H1 (cell line): ENCODE data around the gene PSPN. TPM values are rescaled to one million over a fixed set of nuclear protein-coding genes. Genes with fewer than 3 reads are reported as not detected.

Experiments used
- CTCF ChIA-PET: fragments of 300-600 bp; sonication (Branson Sonifier 250); formaldehyde crosslinking; loops from one replicate; lab custom pipeline; 2021; ENCODE audit not compliant: partially characterized antibody; lab: Charles Lee
- POLR2A ChIA-PET: fragments of 300-600 bp; sonication (Branson Sonifier 250); formaldehyde crosslinking; loops from one replicate; lab custom pipeline; 2021; ENCODE audit warnings: inconsistent platforms; ENCODE audit not compliant: partially characterized antibody; lab: Charles Lee
- DNase-seq, 2 experiments: peaks; one replicate each; pipeline versions ENCODE4 v3.0.0 to v3.0.0-alpha.2; 2010 to 2022; ENCODE audit warnings: low spot score in 2 of 2, low read depth in 1 of 2, mixed read lengths in 1 of 2
- FAIRE-seq: peaks from 2 replicates; lab custom pipeline; 2011; peaks lifted over from hg19 to GRCh38; lab: Jason Lieb, UNC
- H2AFZ ChIP-seq: 2 replicates; pipeline ENCODE4 v1.8.1; 2012; ENCODE audit warnings: low read length, inconsistent platforms
- H2AK5ac ChIP-seq: 2 replicates; pipeline ENCODE4 v1.6.1; 2013; ENCODE audit warnings: low read depth, low read length
- H2BK120ac ChIP-seq: replicated peaks from 2 replicates; pipeline ENCODE3; 2013; ENCODE audit warnings: low read depth, low read length, inconsistent platforms
- H2BK12ac ChIP-seq: 2 replicates; pipeline ENCODE4 v1.6.1; 2013; ENCODE audit warnings: low read depth, low read length
- H2BK15ac ChIP-seq: 2 replicates; pipeline ENCODE4 v1.6.1; 2013; ENCODE audit warnings: low read length
- H2BK20ac ChIP-seq: 2 replicates; pipeline ENCODE4 v1.6.1; 2013; ENCODE audit warnings: low read length
- H2BK5ac ChIP-seq: 2 replicates; pipeline ENCODE4 v1.6.1; 2013; ENCODE audit warnings: low read depth, low read length
- H3K14ac ChIP-seq: 2 replicates; pipeline ENCODE4 v1.6.1; 2013; ENCODE audit warnings: inconsistent platforms; ENCODE audit not compliant: insufficient read length
- H3K18ac ChIP-seq: 2 replicates; pipeline ENCODE4 v1.6.1; 2013; ENCODE audit warnings: low read length; ENCODE audit errors: extremely low read depth
- H3K23ac ChIP-seq: 2 replicates; pipeline ENCODE4 v1.6.1; 2013; ENCODE audit warnings: inconsistent platforms; ENCODE audit not compliant: insufficient read length
- H3K23me2 ChIP-seq: 2 replicates; pipeline ENCODE4 v1.6.1; 2013; ENCODE audit warnings: low read depth, low read length
- H3K27ac ChIP-seq: 2 replicates; pipeline ENCODE4 v1.6.1; 2011; ENCODE audit warnings: low read depth, low read length, inconsistent platforms
- H3K27me3 ChIP-seq, 4 experiments: replicated peaks in 1 of 4; 1 replicate in 1 of 4; 2 replicates in 3 of 4; pipeline versions ENCODE4 v1.6.1 to v1.8.1; 2011 to 2013; ENCODE audit warnings: low read length in 3 of 4, mild to moderate bottlenecking in 3 of 4, inconsistent platforms in 2 of 4, mixed read lengths in 2 of 4, moderate library complexity in 1 of 4; ENCODE audit not compliant: control insufficient read depth in 3 of 4, insufficient read depth in 3 of 4; ENCODE audit errors: extremely low read depth in 1 of 4
- H3K36me3 ChIP-seq, 4 experiments: 2 replicates each; pipeline versions ENCODE4 v1.6.1 to v1.8.1; 2011 to 2013; ENCODE audit warnings: mild to moderate bottlenecking in 4 of 4, low read length in 3 of 4, moderate library complexity in 2 of 4, control low read depth in 1 of 4, inconsistent platforms in 1 of 4; ENCODE audit not compliant: insufficient read depth in 4 of 4, control insufficient read depth in 2 of 4
- H3K4ac ChIP-seq: replicated peaks from 2 replicates; pipeline ENCODE3; 2013; ENCODE audit warnings: low read length, low read depth, mixed read lengths, inconsistent platforms; ENCODE audit not compliant: insufficient read length
- H3K4me1 ChIP-seq, 4 experiments: replicated peaks in 1 of 4; 1 replicate in 1 of 4; 2 replicates in 3 of 4; pipeline versions ENCODE4 v1.6.1 to v1.8.1; 2011 to 2013; ENCODE audit warnings: low read length in 3 of 4, inconsistent platforms in 2 of 4, mixed read lengths in 1 of 4; ENCODE audit not compliant: insufficient read depth in 4 of 4, control insufficient read depth in 3 of 4
- H3K4me2 ChIP-seq, 2 experiments: 2 replicates each; pipeline versions ENCODE4 v1.6.1 to v1.8.1; 2011 to 2013; ENCODE audit warnings: low read depth in 2 of 2, low read length in 2 of 2, control low read depth in 1 of 2, inconsistent platforms in 1 of 2, mild to moderate bottlenecking in 1 of 2; ENCODE audit not compliant: insufficient read depth in 1 of 2
- H3K4me3 ChIP-seq, 4 experiments: fragments of 200-600, 300-600 bp in 1 of 4; sonication (generic), shearing (Covaris generic), sonication (Bioruptor Twin) in 1 of 4; 2 replicates each; pipeline versions ENCODE4 v1.5.1 to v1.8.1; 2011 to 2016; ENCODE audit warnings: low read length in 4 of 4, low read depth in 3 of 4, control low read depth in 2 of 4, inconsistent platforms in 2 of 4, mild to moderate bottlenecking in 2 of 4, mixed read lengths in 1 of 4, moderate library complexity in 1 of 4; ENCODE audit not compliant: insufficient read depth in 2 of 4; ENCODE audit errors: extremely low read depth in 1 of 4
- H3K56ac ChIP-seq: replicated peaks from 2 replicates; pipeline ENCODE3; 2013; ENCODE audit warnings: low read depth, mild to moderate bottlenecking, mixed read lengths, low read length, inconsistent platforms; ENCODE audit not compliant: insufficient read length
- H3K79me1 ChIP-seq: 2 replicates; pipeline ENCODE4 v1.6.1; 2013; ENCODE audit warnings: low read depth, low read length, control low read depth
- H3K79me2 ChIP-seq, 2 experiments: 2 replicates each; pipeline versions ENCODE4 v1.6.1 to v1.8.1; 2012 to 2013; ENCODE audit warnings: low read length in 2 of 2, mild to moderate bottlenecking in 2 of 2, inconsistent platforms in 1 of 2; ENCODE audit not compliant: insufficient read depth in 2 of 2, control insufficient read depth in 1 of 2
- H3K9ac ChIP-seq, 4 experiments: replicated peaks in 1 of 4; 1 replicate in 1 of 4; 2 replicates in 3 of 4; pipeline versions ENCODE4 v1.6.1 to v1.8.1; 2011 to 2013; ENCODE audit warnings: low read depth in 3 of 4, low read length in 3 of 4, control low read depth in 2 of 4, mild to moderate bottlenecking in 2 of 4, moderate library complexity in 2 of 4, inconsistent platforms in 1 of 4; ENCODE audit errors: extremely low read depth in 1 of 4
- H3K9me3 ChIP-seq, 2 experiments: 2 replicates each; pipeline versions ENCODE4 v1.6.1 to v1.8.1; 2012 to 2013; ENCODE audit warnings: mild to moderate bottlenecking in 2 of 2, moderate library complexity in 2 of 2, control low read depth in 1 of 2, inconsistent platforms in 1 of 2, low read depth in 1 of 2, low read length in 1 of 2, mixed read lengths in 1 of 2; ENCODE audit not compliant: insufficient read depth in 2 of 2
- H4K20me1 ChIP-seq, 2 experiments: replicated peaks in 1 of 2; 2 replicates each; pipeline versions ENCODE3 to v1.8.1; 2011 to 2013; ENCODE audit warnings: inconsistent platforms in 2 of 2, low read length in 2 of 2, mild to moderate bottlenecking in 1 of 2; ENCODE audit not compliant: insufficient read depth in 2 of 2, control insufficient read depth in 1 of 2
- H4K5ac ChIP-seq: 2 replicates; pipeline ENCODE4 v1.6.1; 2013; ENCODE audit warnings: low read length, low read depth, mixed read lengths, inconsistent platforms; ENCODE audit not compliant: insufficient read length
- H4K8ac ChIP-seq: 2 replicates; pipeline ENCODE4 v1.8.0; 2013; ENCODE audit warnings: mild to moderate bottlenecking, moderate library complexity, low read length, inconsistent platforms; ENCODE audit not compliant: insufficient read depth; ENCODE audit errors: extremely low read depth
- H4K91ac ChIP-seq: replicated peaks from 2 replicates; pipeline ENCODE3; 2013; ENCODE audit warnings: low read length, mixed read lengths, inconsistent platforms; ENCODE audit not compliant: insufficient read length
- BACH1 ChIP-seq: IDR thresholded peaks from 2 replicates; pipeline ENCODE4 v1.6.1; 2012; ENCODE audit warnings: low read length, improper control_type of control experiment
- CHD1 ChIP-seq: IDR thresholded peaks from 2 replicates; pipeline ENCODE4 v1.6.1; 2012; ENCODE audit warnings: low read depth, low read length, improper control_type of control experiment
- CTCF ChIP-seq, 3 experiments: IDR thresholded peaks; 1 replicate in 2 of 3; 2 replicates in 1 of 3; pipeline versions ENCODE4 v1.5.1 to v1.6.1; 2011; ENCODE audit warnings: low read length in 3 of 3, mild to moderate bottlenecking in 3 of 3, inconsistent platforms in 2 of 3, low read depth in 1 of 3, moderate library complexity in 1 of 3; ENCODE audit not compliant: insufficient read depth in 1 of 3; ENCODE audit errors: control extremely low read depth in 1 of 3
- POLR2AphosphoS5 ChIP-seq: IDR thresholded peaks from 2 replicates; pipeline ENCODE4 v1.6.1; 2011; ENCODE audit warnings: low read depth, low read length
- POU5F1 ChIP-seq: IDR thresholded peaks from 2 replicates; pipeline ENCODE4 v1.6.1; 2011; ENCODE audit warnings: low read depth, mild to moderate bottlenecking, low read length, moderate library complexity
- SIN3A ChIP-seq, 2 experiments: IDR thresholded peaks in 1 of 2; conservative IDR thresholded peaks in 1 of 2; 2 replicates each; pipeline ENCODE4 v1.6.1; 2011 to 2012; ENCODE audit warnings: low read length in 2 of 2, improper control_type of control experiment in 1 of 2, low read depth in 1 of 2, mild to moderate bottlenecking in 1 of 2
- SP1 ChIP-seq: IDR thresholded peaks from 2 replicates; pipeline ENCODE4 v1.6.1; 2011; ENCODE audit warnings: low read depth, low read length
- TAF1 ChIP-seq: IDR thresholded peaks from 2 replicates; pipeline ENCODE4 v1.6.1; 2011; ENCODE audit warnings: mild to moderate bottlenecking, low read depth, low read length
- WGBS, 2 experiments: shearing (Covaris generic) in 1 of 2; methylation state at CpG; one replicate each; pipeline versions ENCODE4 v1.1.6 to v1.1.7; 2013 to 2015; ENCODE audit warnings: low lambda C conversion rate in 2 of 2, mixed read lengths in 2 of 2, inconsistent platforms in 1 of 2, low coverage in 1 of 2, missing lambda C conversion rate in 1 of 2; ENCODE audit not compliant: insufficient replicate concordance in 2 of 2, insufficient coverage in 1 of 2, insufficient read length in 1 of 2; ENCODE audit errors: extremely low coverage in 1 of 2, missing lambda C conversion rate in 1 of 2; 5-methylcytosine and 5-hydroxymethylcytosine counted together
- polyA plus RNA-seq, 7 experiments: library from polyadenylated mRNA; depleted of rRNA in 3 of 7; stranded (reverse) in 5 of 7; unstranded in 2 of 7; fragments of >200 nt in 5 of 7; fragments of 200-250 nt in 2 of 7; gene quantifications; 1 replicate in 5 of 7; 2 replicates in 1 of 7; 4 replicates in 1 of 7; pipeline versions ENCODE4 v1.2.1 to v1.2.3, GENCODE V29; 2011 to 2013; ENCODE audit warnings: missing spikeins in 2 of 7, mixed read lengths in 2 of 7
- total RNA-seq: library from RNA; stranded (reverse); fragmentation: NEBNext Ultra II Directional; extraction: Animal tissue kit (Norgen Biotek cat#: 25700); gene quantifications from 2 replicates; pipeline ENCODE4 v1.2.1, GENCODE V29; 2021

The PSPN gene
- total and polyA plus RNA-seq, 2 of the 8 experiments (the other 6 are each of a cell fraction or from before 2014, with no cell fraction given) = 1.0 to 2.1 TPM

- Histone ChIP-seq H3K14ac (no peak overlapping the region), H3K23me2 (peaks cover 5% of the 10 kb centered on the region; the same call in 1 of the 2 replicates), H2BK15ac (no peak overlapping the region), H3K9me3 (peaks cover 0 to 4% of the 10 kb centered on the region in 2 experiments; a peak in 1 of 4 replicates), H2AK5ac (no peak overlapping the region), H4K8ac (no peak overlapping the region), H3K36me3 (peaks cover 0 to 4% (median 0%) of the 10 kb centered on the region in 4 experiments; a peak in 3 of 8 replicates), H3K18ac (no peak overlapping the region), H4K20me1 (no peaks in the 10 kb centered on the region), H3K9ac (no peak overlapping the region), H3K79me2 (peaks cover 0 to 6% of the 10 kb centered on the region in 2 experiments; a peak in 2 of 4 replicates), H3K56ac (no peak overlapping the region), H3K4me3 (no peak overlapping the region), H2BK12ac (no peak overlapping the region), H2AFZ (no peak overlapping the region), H2BK120ac (no peak overlapping the region), H2BK5ac (no peak overlapping the region), H4K91ac (no peak overlapping the region), H3K4ac (no peak overlapping the region), H3K27me3 (no peaks in the 10 kb centered on the region), H3K4me1 (peaks cover 0 to 2% (median 1%) of the 10 kb centered on the region in 4 experiments; a peak in 2 of 7 replicates), H3K23ac (no peak overlapping the region), H3K27ac (no peak overlapping the region)
- DNase-seq (no peak), FAIRE-seq (no peak)
- 82% methylated on average over 5 of the region's 5 CpGs; no CpG with 5 or more reads in 1 of the 2 experiments for WGBS, 2 experiments
- ChIA-PET CTCF (interaction anchor here (0.7 to 1.2 kb wide), 2 partner anchors 141 to 409 kb away, joined by 3 to 6 read pairs; no protein-coding TSS in a partner anchor), POLR2A (interaction anchor here (1.4 to 2.9 kb wide), 3 partner anchors 13 to 65 kb away, joined by 4 to 17 read pairs (median 4); partner anchors contain the start of genes ALKBH7 and KHSRP)
- TF ChIP-seq SP1 (no peak), CTCF (IDR thresholded peaks at IDR 0.05; ENCODE audit: control extremely low read depth in 1 of 3, insufficient read depth in 1 of 3, low read depth in 1 of 3, low read length in 3 of 3) (no peak), POLR2AphosphoS5 (no peak), SIN3A (conservative IDR thresholded peaks at IDR 0.05 in 1 of 2, IDR thresholded peaks at IDR 0.05 in 1 of 2; ENCODE audit: low read depth in 1 of 2, low read length in 2 of 2) (no peak), TAF1 (no peak), BACH1 (no peak), POU5F1 (no peak), CHD1 (no peak)
- TF ChIP-seq, all 59 proteins: peak for 0
- Histone ChIP-seq H2BK20ac (no peak overlapping the region), H3K79me1 (peaks cover 4% of the 10 kb centered on the region), H4K5ac (no peak overlapping the region), H3K4me2 (no peak overlapping the region)
Observed at GRCh38 chr19:6359568-6360341, 16.0 kb downstream of the PSPN start.
